Activated CD8-positive, alpha-beta memory T cell treated with anti-CD3 and anti-CD28 coated beads, Interleukin-2, amount 50 U/mL, for 1 hour (primary cell): ENCODE measurements around the gene CMTR1.
"Not testable (repeated sequence)": the region's sequence is repeated elsewhere in the genome, so short reads cannot be mapped to it uniquely, and the experiment has no call there.

ENCODE experiments used
- DNase-seq: peaks from one replicate; pipeline ENCODE4 v3.0.0-alpha.2; 2020; ENCODE audit errors: extremely low read depth

Gene CMTR1, protein sequence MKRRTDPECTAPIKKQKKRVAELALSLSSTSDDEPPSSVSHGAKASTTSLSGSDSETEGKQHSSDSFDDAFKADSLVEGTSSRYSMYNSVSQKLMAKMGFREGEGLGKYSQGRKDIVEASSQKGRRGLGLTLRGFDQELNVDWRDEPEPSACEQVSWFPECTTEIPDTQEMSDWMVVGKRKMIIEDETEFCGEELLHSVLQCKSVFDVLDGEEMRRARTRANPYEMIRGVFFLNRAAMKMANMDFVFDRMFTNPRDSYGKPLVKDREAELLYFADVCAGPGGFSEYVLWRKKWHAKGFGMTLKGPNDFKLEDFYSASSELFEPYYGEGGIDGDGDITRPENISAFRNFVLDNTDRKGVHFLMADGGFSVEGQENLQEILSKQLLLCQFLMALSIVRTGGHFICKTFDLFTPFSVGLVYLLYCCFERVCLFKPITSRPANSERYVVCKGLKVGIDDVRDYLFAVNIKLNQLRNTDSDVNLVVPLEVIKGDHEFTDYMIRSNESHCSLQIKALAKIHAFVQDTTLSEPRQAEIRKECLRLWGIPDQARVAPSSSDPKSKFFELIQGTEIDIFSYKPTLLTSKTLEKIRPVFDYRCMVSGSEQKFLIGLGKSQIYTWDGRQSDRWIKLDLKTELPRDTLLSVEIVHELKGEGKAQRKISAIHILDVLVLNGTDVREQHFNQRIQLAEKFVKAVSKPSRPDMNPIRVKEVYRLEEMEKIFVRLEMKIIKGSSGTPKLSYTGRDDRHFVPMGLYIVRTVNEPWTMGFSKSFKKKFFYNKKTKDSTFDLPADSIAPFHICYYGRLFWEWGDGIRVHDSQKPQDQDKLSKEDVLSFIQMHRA

DNA sequence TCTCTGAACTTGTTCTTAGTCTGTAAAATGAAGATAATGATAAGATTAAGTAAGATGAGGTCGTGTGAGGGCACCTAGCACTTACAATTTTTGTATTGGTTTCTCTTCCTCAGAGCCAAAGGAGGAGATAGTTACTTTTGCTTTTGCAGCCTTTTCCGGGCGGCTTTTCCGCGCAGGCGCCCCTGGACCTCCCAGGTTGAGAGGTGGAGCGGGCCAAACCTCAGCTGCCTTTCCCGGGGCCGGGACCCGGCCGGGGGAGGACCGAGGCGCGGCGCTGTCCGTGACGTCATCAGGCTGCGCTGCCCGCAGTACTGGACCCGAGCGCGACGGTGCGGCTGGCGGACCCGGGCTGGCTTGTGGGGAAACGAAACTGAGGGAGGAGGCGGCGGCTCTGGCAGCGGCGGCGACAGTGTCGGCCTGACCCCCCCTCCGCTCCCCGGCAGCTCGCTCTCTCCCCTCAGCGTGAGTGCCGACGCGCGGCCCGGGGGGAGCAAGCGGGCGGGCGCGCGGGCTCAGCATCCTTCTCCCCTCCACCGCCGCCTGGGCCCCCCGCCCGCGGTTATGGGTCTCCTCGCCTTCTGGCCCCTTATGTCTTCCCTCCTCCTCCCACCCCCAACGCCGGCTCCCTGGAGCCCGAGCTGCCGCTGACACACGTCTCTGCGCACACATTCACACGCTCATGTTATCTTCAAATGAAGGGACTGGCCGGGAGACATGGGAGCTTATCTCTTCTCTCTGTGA is at the start of gene CMTR1:
TSS of gene CMTR1 (plus strand) at position 306 of the 741 bp plus-strand sequence. CDS start 2,409 bp downstream, outside the sequence.
- peak; percentile 86 for DNase-seq

DNA sequence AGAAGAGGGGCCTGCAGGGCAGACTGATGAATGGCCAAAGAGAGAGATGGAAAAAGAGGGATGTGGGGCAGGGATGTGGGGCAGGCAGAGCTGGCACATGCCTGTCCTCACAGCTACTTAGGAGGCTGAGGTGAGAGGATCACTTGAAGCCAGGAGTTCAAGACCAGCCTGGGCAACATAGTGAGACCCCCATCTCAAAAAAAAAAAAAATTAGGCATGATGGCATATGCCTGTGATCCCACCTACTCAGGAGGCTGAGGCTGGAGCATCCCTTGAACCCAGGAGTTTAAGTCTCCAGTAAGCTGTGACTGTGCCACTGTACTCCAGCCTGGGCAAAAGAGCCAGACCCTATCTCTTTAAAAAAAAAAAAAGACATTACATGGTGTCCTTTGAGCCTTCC is 44.4 kb upstream of the CMTR1 start:
- no peak for DNase-seq

DNA sequence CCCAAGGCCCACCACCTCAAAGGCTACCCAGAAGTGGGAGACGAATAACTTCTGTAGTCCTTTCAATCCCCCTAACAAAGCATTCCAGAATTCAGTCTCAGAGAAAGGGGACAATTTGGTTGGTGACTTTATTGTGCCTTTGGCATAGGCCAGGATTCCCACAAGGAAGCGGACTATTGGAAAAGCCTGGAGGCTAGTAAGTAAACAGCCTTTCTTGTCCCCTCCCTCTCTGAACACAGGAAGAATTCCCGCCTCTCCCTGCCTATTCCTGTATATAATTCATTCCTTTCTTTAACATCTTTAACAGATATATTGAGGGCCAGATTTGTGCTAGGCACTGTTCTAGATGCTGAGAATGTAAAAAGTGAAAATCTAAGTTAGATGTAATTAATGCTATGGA is 43.2 kb upstream of the CMTR1 start:
- DNase-seq, result no peak

DNA sequence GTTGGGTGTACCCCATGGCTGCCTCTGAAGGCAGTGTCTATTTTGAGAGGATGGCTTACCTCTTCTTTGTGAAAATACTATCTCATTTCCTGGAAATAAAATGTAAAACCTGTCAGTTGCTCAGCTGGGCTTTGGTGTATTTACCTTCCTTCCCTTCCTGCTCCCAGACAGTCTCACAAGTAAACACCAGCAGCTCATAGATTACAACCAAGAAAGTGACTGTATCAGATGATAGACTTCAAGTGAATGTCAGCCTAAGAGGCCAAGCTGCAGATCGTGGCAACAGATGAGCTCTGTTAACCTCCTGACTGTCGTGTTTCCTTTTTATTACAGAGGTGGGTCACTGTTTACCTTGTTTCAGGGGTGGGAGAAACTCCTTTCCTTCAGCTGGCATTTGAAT is 41.9 kb upstream of the CMTR1 start:
- no peak for DNase-seq

DNA sequence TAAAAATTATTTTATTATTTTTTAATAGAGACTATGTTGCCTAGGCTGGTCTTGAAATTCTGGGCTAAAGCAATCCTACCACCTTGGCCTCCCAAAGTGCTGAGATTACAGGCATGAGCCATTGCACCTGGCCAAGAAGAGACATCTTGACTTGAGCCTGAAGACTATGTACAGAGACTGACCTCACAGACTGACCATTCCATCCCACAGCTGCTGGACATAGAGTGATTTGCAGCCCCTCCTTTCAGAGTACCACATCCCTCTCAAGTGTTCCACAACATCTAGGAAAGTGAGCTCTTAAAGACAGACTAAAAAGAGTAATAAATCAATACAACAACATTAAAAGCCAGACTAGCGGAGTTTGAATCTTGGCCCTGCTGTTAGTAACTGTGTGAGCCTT is 40.2 kb upstream of the CMTR1 start:
- DNase-seq, result no peak

DNA sequence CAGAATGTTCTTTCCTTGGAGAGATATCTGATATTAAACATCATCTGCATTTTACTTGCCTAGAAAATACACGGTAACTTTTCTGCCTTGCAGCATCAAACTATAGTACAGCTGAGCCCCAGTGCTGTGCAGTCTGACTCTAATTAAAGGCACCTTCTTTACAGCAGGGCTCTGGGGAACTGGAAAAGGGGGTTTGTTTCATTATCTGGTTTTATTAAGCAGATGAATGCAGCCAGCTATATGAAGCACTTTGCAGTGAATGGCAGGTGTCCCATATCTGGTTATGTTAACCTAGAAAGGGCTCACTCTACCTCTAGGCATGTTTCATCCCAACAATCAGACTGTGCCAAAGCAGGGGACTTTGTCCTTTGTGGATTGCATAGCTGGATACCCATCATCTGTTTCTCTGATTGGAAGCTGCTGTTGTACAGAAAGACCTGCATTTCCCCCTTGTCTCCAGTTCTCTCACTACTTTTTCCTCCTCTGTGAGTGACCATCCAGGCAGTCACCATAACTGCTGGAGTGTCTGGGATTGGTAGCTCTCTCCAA is 39.6 kb upstream of the CMTR1 start:
- DNase-seq, result no peak

DNA sequence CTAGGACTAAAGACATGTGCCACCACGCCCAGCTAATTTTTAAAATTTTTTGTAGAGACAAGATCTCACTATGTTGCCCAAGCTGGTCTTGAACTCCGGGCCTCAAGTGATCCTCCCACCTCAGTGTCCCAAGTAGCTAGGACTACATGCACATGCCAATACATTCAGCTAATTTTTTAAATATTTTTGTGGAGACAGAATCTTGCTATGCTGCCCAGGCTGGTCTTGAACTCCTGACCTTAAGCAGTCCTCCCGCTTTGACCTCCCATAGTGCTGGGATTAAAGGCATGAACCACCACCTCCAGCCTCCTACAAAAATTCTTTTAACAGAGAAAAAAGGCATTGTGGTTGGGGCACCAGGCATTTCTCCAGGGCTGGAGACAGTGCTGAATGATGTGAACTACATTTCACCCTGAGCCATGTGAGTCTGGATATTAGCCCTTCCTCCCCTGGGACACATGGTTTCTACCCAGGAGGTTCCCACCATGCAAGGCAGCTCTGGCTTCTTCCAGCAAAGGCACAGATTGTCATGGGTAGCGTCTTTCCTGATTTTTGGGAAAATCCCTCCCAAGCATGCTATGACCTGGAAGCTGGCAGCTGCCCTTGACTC is 36.3 kb upstream of the CMTR1 start:
- DNase-seq, result no peak

DNA sequence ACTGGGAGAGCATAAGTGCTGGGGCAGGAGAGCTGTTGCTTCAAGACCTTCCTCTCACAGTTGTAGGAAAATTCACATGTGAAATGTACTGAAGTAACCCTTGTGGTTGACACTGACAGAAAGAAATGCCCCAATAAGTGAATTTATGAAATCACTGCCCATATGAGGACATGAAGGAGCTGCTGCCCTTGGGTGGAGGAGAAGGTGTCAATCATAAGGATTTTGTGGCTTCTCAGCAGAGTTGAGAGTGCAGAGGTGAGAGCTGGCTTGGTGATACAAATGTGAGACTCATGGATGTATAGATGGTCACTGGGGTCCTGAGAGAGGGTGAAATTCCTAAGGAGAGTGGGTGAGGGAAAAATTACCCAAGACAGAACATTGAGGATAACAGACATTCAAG is 33.9 kb upstream of the CMTR1 start:
- no peak for DNase-seq

DNA sequence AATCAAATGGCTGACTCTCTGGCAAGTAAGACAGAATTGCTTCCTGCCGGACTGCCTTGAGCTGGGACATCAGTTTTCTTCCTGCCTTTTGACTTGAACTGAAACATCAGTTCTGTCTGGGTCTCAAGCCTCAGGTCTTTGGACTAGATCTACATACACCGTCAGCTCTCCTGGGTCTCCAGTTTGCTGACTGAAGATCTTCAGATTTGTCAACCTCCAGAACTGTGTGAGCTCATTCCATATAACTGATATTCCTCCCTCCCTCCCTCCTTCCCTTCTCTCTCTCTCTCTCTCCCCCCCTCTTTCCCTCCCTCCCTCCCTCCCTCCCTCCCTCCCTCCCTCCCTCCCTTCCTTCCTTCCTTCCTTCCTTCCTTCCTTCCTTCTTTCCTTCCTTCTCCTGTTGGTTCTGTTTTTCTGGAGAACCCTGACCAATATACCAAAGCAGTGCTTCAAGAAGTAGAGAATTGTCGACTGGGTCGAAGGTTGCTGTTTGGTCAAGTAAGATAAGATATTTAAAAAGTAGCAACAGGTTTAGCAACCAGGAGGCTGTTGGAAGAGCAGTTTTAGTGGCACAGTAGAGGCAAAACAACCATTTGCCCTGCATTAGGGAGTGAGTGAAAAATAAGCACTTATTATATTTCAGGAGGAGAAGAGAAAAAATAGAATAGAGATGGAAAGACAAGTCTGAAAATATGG is 33.1 kb upstream of the CMTR1 start:
- DNase-seq, result no peak

DNA sequence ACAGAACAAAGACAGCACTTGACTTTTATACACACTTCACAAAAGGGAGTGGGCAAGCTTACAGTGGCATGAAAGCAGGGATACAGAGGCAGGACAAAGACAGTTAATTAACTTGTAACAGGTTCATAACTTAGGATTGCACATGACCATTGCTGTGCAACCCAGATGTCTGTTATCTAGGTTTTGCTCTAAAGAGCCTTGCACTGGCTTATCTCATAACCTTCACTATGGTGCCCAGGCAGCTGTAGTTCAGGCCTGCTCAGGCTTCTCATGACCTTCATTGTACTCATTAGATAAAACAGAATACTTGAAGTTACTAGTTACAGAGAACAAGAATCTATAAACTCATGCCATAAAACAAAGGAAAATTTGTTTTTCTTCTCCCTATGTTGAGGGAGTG is 31.4 kb upstream of the CMTR1 start:
- DNase-seq, result not testable (repeated sequence)

DNA sequence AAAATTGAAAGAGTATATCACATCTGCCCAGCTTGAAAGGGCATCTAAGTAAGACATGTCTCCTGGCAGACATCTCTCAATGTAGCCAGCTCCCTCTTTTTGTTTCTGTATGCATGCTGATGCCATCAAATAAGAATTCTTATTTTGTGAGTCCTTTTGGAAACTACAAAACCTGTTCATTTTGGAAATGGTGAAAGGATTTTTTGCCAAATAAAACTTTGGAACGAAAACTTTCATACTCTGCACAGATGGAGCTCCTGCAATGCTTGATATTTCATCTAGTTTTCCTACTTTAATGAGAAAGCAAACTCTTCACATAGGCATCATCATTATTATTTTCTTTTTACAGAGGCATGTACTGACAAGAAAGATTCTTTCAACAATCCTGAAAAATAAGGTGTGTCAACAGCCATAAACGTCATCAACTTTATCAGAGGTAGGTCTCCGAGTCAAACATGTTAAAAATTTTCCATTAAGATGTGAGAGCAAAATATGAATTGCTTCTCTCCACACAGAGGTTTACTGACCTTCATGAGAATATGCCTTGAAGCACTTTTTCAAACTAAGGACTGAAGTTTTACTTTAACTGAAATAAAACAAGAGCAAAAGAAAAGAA is 26.2 kb upstream of the CMTR1 start:
- no peak for DNase-seq

DNA sequence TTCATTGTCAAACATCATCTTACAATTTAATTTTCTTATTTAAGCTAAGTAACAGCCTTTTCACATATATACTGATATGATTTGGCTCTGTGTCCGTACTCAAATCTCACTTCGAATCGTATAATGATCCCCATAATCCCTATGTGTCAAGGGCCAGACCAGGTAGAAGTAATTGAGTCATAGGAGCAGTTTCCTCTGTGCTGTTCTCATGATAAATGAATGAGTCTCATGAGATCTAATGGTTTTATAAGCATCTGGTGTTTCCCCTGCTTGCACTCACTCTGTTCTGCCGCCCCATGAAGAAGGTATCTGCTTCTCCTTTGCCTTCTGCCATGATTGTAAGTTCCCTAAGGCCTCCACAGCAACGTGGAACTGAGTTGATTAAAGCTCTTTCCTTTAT is 25.1 kb upstream of the CMTR1 start:
- DNase-seq, result no peak

DNA sequence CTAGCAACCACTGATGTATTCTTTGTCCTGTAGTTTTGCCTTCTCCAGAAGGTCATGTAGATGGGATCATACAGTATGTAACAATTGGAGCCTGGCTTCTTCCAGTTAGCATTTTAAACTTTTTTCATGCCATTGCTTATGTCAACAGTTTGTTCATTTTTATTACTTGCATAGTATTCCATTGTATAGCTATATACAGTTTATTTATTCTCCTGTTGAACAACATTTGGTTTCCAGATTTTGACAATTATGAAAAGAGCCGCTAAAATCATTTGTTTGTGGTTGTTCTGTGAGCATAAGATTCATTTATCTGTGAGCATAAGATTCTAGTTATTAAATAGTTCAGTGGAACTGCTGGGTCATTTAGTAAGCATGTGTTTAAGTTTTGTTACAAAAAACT is 23.5 kb upstream of the CMTR1 start:
- DNase-seq, result no peak

DNA sequence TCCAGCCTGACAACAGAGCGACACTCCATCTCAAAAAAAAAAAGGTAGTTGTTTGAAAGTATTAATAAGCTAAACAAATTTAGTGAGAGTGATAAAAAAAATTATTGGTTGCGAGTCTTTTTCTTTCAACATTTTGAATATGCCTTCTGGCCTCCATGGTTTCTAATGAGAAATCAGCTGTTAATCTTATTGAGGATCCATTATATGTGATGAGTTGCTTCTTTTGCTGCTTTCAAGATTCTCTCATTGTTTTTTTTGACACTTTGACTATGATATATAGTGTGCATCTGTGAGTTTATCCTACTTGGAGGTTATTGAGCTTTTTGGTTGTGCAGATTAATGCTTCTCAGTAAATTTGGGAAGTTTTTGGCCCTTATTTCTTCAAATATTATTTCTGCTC is 15.6 kb upstream of the CMTR1 start:
- DNase-seq, result no peak

DNA sequence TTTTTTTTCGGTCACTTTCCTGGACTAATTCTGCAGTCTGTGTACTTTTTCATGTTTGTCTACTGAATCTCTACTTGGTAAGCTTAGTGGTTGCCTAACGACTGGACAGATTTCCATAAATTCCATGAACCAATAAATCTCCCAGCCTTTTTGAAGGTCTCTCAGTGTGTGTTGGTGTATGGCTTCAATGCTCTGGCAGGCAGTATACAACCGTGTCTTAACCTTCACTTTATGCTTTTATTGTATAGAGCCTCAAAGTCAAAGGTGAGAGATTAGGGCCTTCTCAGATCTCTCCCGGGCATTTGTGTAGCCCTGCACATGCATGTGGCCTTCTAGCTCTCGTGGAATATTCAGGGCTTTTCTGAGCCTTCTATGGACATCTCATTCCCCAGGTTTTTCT is 14.3 kb upstream of the CMTR1 start:
- DNase-seq, result no peak

DNA sequence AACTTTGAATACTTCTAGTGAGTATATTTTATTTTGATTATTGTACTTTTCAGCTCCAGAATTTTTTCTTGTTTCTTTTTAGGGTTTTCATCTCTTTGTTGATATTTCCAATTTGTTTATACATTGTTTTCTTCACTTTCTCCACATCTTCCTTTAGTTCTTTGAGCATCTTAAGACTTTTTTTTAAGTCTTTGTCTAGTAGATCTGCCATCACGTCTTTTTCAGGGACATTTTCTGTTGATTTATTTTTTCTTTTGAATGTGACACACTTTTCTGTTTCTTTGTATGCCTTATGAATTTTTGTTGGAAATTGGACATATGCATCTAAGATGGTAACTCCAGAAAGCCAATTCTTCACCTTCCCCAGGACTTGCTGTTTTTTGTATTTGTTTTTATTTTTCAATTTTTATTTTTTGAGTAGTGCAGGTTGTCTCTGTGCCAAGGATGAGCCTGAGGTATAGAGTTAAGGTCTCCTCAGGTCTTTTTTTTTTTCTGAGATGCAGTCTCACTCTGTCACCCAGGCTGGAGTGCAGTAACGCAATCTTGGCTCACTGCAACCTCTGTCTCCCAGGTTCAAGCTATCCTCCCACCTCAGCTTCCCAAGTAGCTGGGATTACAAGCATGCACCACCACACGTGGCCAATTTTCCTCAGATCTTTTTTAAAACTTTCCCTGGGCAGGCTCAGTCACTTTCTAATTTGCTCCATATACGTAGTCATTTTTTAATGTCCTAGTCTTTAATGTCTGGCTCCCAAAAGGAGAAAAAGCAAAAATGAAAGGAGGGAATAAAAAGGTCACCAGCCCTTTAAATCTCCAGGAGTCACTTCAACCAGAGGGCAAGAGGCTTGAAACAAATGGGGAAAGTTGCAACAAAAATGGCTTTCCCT is 6.7 kb upstream of the CMTR1 start:
- no peak for DNase-seq

DNA sequence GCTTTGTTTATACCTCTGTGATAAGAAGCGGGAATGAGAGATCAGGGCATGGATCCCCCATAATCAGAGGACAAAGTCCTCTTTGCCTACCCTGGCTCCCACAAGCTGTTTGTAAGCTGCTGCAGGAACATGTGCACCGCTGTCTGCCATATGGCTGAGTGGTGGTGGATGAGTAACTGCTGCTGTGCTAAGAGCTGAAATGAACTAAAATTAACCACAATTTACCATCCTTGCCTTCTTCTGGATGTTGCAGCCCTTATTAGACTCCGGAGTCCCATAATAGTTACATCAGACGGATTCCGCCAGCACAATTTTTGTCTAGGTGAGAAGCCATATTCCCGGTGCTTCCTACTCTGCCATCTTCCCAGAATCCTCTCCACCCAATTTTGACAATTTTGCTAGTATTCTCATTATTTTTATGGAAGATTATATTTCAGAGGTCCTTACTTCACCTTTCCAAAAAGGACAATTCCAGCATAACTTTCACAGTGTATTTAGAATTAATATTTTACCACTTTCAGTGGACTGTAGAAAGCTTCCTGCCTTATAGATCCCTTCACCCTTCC is 6.0 kb upstream of the CMTR1 start:
- no peak for DNase-seq

DNA sequence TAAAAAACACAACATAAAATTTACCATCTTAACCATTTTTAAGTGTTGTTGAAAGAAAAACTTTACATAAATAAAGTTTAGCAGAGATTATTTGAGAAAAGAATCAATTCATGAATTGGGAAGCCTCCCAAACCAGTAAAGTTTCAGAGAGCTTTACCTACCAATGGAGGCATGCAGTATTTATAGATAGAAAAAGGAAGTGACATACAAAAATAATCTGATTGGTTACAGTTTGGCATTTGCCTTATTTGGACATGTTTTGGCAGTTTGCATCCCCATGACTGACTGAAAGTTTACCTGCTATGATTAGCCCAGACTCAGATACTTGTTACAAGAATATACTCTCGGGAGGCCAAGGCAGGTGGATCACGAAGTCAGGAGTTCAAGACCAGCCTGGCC is 3.7 kb upstream of the CMTR1 start:
- DNase-seq, result no peak

DNA sequence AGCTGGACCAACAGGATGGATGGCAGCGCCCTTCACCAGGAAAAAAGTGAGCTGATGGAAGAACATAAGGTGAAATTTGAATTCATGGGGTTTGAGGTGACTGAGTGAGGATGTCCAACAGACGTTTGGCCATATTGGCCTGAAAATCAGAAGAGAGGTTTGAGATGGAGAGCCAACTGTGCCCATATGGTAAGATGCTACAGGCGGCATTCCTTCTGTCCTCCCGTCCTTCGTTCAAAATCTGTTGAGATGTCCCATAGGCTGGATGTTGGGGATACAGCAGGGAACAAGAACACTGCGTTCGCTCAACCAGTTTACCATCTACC is 468 bp upstream of the CMTR1 start:
- DNase-seq, result peak; percentile 3
